Motor neuron (in vitro differentiated cells): ENCODE results near the gene PRKN. TPM values are rescaled to one million over a fixed set of nuclear protein-coding genes. Genes with fewer than 3 reads are reported as not detected.

ENCODE experiments used
- ATAC-seq, 8 experiments: fragments of 200-7000 bp; cut with Tn5 transposase; replicated peaks in 6 of 8; 2 replicates each; pipeline ENCODE4 v1.8.0; 2021; ENCODE audit warnings: mild to moderate bottlenecking in 8 of 8, moderate library complexity in 8 of 8
- H3K27ac ChIP-seq, 2 donors: fragments of 250-450 bp; sonication (Bioruptor Pico); 2 replicates each; pipeline ENCODE4 v1.9.0; 2021; ENCODE audit warnings: antibody characterized with exemption in 2 of 2, mild to moderate bottlenecking in 2 of 2, moderate library complexity in 1 of 2
- H3K4me1 ChIP-seq, 2 donors: fragments of 250-450 bp; sonication (Bioruptor Pico); replicated peaks in 1 of 2; 2 replicates each; pipeline ENCODE4 v1.6.1; 2021; ENCODE audit warnings: antibody characterized with exemption in 2 of 2, mild to moderate bottlenecking in 2 of 2, moderate library complexity in 1 of 2
- H3K4me3 ChIP-seq, 5 donors: fragments of 250-450 bp; sonication (Bioruptor Pico); 2 replicates each; pipeline ENCODE4 v1.9.0; 2021; ENCODE audit warnings: antibody characterized with exemption in 5 of 5, mild to moderate bottlenecking in 5 of 5, moderate library complexity in 4 of 5
- WGBS, 10 experiments: fragments of 450-650 bp; shearing (Covaris generic); methylation state at CpG; one replicate each; pipeline ENCODE4 v1.0.0; 2022; 5-methylcytosine and 5-hydroxymethylcytosine counted together
- in situ Hi-C, 9 experiments: fragments of 400-800 bp; cut with MboI; loops; one replicate each; pipeline ENCODE4 v1.15.0; 2021; ENCODE audit warnings: low sequenced_read_pairs in 9 of 9, low pct_unique_long_range_greater_than_20kb in 2 of 9; ENCODE audit not compliant: unreplicated experiment in 9 of 9
- total RNA-seq, 8 experiments: library from RNA; unstranded; fragments of 300-600 nt; gene quantifications; 2 replicates each; pipeline versions ENCODE4 v1.2.3 to v1.2.4, GENCODE V29; 2022

PRKN gene
- total RNA-seq, 8 experiments from 2014 or later, result 0.71 to 8.1 (median 2.9) TPM

DNA sequence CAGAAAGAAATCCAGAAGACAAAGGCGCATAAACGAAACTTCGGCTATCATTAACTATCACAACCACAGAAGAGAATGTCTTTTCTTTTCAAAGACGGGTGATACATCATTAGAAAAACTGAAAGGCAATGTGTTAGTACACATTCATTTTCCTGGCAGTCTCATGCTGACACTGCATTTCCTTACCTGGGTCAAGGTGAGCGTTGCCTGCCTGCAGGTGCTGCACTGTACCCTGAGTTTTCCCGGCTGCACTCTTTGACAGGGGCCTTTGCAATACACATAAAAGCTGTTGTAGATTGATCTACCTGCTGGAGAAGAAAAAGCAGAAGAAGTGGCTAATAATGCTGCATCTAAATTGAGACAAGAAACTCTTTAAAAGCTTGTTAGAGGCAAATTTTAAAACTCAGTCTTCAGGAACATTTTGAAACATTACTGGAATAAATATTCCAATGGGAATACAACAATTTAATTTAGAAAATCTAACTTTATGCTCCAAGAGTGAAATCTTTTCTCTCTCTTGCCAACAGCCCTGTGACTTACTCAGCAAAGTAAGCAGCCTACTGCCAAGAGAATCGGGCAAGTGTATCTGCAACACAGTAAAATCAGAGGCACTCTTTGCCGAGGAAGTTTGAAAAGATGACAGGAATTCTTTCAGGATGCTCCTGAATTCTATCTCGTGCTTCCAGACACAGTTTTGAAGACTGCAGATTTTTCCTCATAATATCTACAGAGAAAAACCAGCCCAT is 526.4 kb downstream of the PRKN start:
- Histone ChIP-seq H3K4me3 (no peak overlapping the region), H3K27ac (no peak overlapping the region), H3K4me1 (peaks cover 6 to 16% of the 10 kb centered on the region in 2 donors)
- 44 to 100% (median 73%) methylated on average over 1 to 7 of the region's 9 CpGs for WGBS, 10 experiments
- in situ Hi-C loops, result no loop called here
- ATAC-seq, result no peak

GRCh38 chr6:162200041-162200440 is 527.5 kb downstream of the PRKN start:
- 71 to 100% (median 88%) methylated on average over 1 to 9 of the region's 9 CpGs; no CpG with 5 or more reads in 4 of the 10 experiments for WGBS, 10 experiments
- ATAC-seq, result peak in 1 of 8 experiments; percentile 32
- no peak overlapping the region for H3K27ac ChIP-seq
- in situ Hi-C loops, result no loop called here
- no peak overlapping the region for H3K4me3 ChIP-seq
- peaks cover 9 to 24% of the 10 kb centered on the region in 2 donors for H3K4me1 ChIP-seq

GRCh38 chr6:162198925-162199324 is 528.6 kb downstream of the PRKN start:
- Histone ChIP-seq H3K4me1 (peaks cover 11 to 28% of the 10 kb centered on the region in 2 donors), H3K27ac (no peak overlapping the region), H3K4me3 (no peak overlapping the region)
- in situ Hi-C loops, result no loop called here
- no peak for ATAC-seq
- WGBS, 10 experiments, result 37 to 100% (median 94%) methylated on average over 1 to 3 of the region's 3 CpGs; no CpG with 5 or more reads in 1 of the 10 experiments

- no peak overlapping the region for H3K27ac ChIP-seq
- peak in 5 of 8 experiments; percentile 80 to 92 (median 84) for ATAC-seq
- 0 to 43% (median 33%) methylated on average over 1 of the region's 1 CpG; no CpG with 5 or more reads in 5 of the 10 experiments for WGBS, 10 experiments
- H3K4me3 ChIP-seq, result no peak overlapping the region
- in situ Hi-C loops, result no loop called here
- H3K4me1 ChIP-seq, result peaks cover 11 to 28% of the 10 kb centered on the region in 2 donors
These were observed 529.5 kb downstream of the PRKN start for GRCh38 chr6:162198076-162198475.

DNA sequence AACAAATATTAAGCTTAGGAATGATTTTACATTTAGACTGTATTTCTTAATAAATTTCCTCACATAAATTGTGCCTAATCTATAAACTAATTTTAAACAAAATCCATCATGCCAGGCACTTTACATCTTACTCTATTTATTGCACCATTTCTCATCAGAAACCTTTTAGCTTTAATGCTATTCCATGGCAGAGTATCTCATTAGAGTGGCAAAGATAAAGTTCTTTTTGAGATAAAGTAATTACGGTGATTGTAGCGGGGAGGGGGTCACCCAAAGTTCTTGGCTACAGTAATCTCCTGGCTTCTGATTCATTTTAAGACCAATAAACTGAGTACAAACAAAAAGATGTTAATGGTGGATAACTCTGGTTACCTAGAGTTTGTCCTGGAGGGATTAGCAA is 532.1 kb downstream of the PRKN start:
- Histone ChIP-seq H3K4me3 (no peak overlapping the region), H3K4me1 (peaks cover 11 to 31% of the 10 kb centered on the region in 2 donors), H3K27ac (no peak overlapping the region)
- 65 to 100% (median 80%) methylated on average over 2 of the region's 2 CpGs; no CpG with 5 or more reads in 2 of the 10 experiments for WGBS, 10 experiments
- peak in 4 of 8 experiments; percentile 31 to 85 (median 60) for ATAC-seq
- in situ Hi-C loops, result no loop called here

- no peak overlapping the region for H3K27ac ChIP-seq
- no peak overlapping the region for H3K4me3 ChIP-seq
- H3K4me1 ChIP-seq, result peaks cover 4 to 17% of the 10 kb centered on the region in 2 donors
- in situ Hi-C loops, result no loop called here
- ATAC-seq, result no peak
- WGBS, 10 experiments, result 7 to 91% (median 83%) methylated on average over 2 to 6 of the region's 6 CpGs; no CpG with 5 or more reads in 1 of the 10 experiments
These were observed 536.6 kb downstream of the PRKN start for GRCh38 chr6:162190981-162191380.

GRCh38 chr6:162187168-162187935 is 540.2 kb downstream of the PRKN start:
- ATAC-seq, result no peak

GRCh38 chr6:162184465-162184864 is 543.1 kb downstream of the PRKN start:
- Histone ChIP-seq H3K27ac (no peak overlapping the region), H3K4me1 (peaks cover 0 to 2% of the 10 kb centered on the region in 2 donors), H3K4me3 (no peak overlapping the region)
- WGBS, 10 experiments, result 71 to 100% (median 88%) methylated on average over 4 to 9 of the region's 9 CpGs; no CpG with 5 or more reads in 1 of the 10 experiments
- in situ Hi-C loops, result no loop called here
- no peak for ATAC-seq

More at GRCh38 chr6:162187168-162187935, 540.2 kb downstream of the PRKN start:
- Histone ChIP-seq H3K27ac (no peak overlapping the region), H3K4me1 (peaks cover 0 to 6% of the 10 kb centered on the region in 2 donors), H3K4me3 (no peak overlapping the region)
- in situ Hi-C loops, result no loop called here
- WGBS, 10 experiments, result 30 to 100% (median 84%) methylated on average over 1 to 4 of the region's 4 CpGs; no CpG with 5 or more reads in 1 of the 10 experiments

DNA sequence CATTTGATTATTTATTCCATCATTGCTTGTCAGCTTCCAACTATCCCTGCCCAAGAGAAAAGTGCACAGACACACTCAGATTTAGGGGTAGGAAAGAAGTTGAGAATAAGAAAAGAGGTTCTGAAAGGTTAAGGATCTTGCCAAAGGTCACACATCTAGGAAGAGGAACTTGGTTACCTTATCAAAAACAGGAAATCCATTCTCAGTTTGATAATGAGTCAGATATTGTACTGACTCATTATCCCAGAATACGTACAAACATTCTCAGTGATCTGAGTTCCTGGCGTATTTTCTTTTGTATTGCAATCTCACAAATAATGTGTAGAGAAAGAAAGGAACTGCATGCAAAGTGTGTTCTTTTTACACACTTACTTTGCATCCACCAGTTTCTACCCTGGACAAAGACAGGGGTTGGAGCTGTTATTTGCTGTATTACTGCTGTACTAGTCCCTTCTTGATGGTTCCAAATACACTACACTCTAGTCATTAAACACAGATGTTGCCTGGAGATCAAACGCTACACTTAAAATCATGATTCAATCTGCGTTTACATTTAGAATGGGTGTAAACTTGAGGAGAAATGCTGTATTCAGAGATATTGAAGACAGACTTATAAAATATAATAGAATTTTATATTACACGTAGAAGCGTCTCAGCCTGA is 545.7 kb downstream of the PRKN start:
- H3K27ac ChIP-seq, result no peak overlapping the region
- H3K4me3 ChIP-seq, result no peak overlapping the region
- in situ Hi-C loops, result no loop called here
- H3K4me1 ChIP-seq, result peaks cover 14 to 17% of the 10 kb centered on the region in 2 donors
- WGBS, 10 experiments, result 35 to 100% (median 60%) methylated on average over 1 to 6 of the region's 6 CpGs; no CpG with 5 or more reads in 1 of the 10 experiments
- ATAC-seq, result no peak

- Histone ChIP-seq H3K4me3 (no peak overlapping the region), H3K4me1 (peaks cover 14 to 17% of the 10 kb centered on the region in 2 donors), H3K27ac (no peak overlapping the region)
- in situ Hi-C loops, result no loop called here
- ATAC-seq, result no peak
- 33 to 100% (median 93%) methylated on average over 1 to 5 of the region's 5 CpGs for WGBS, 10 experiments
These were observed 546.5 kb downstream of the PRKN start for GRCh38 chr6:162181111-162181510.

GRCh38 chr6:162179196-162179951 is 548.2 kb downstream of the PRKN start:
- no peak for ATAC-seq
- Histone ChIP-seq H3K4me3 (no peak overlapping the region), H3K27ac (no peak overlapping the region), H3K4me1 (peaks cover 14 to 17% of the 10 kb centered on the region in 2 donors)
- in situ Hi-C loops, result no loop called here
- 40 to 100% (median 70%) methylated on average over 1 to 5 of the region's 7 CpGs; no CpG with 5 or more reads in 2 of the 10 experiments for WGBS, 10 experiments

DNA sequence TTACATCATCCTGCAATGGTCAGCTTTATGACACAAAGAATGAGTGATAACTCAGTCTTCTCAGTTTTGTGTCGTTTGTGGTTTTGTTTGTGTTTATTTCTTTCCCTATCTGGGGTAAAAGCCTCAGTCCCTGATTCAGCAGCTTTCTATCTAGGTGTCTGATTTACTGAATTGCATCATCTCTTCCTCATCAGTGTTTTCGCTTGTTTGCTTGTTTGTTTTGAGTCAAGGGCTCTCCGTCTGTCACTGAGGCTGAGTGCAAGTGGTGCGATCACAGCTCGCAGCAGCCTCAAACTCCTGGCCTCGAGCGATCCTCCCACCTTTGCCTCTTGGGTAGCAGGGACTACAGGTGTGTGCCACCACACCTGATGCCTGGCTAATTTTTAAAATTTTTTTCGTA is 548.9 kb downstream of the PRKN start:
- whole genome bisulfite sequencing, 10 experiments, result 36 to 100% (median 88%) methylated on average over 1 to 8 of the region's 8 CpGs; no CpG with 5 or more reads in 3 of the 10 experiments

More for the DNA sequence above, 548.9 kb downstream of the PRKN start:
- peaks cover 14 to 17% of the 10 kb centered on the region in 2 donors for H3K4me1 ChIP-seq
- in situ Hi-C loops, result no loop called here
- H3K27ac ChIP-seq, result peak overlapping the region in 1 of 2 donors; percentile 18
- ATAC-seq, result no peak
- H3K4me3 ChIP-seq, result no peak overlapping the region
